Neural cell (in vitro differentiated cells): Measurements from ENCODE around the gene LRCH1. TPM values are rescaled to one million over a fixed set of nuclear protein-coding genes. Genes with fewer than 3 reads are reported as not detected.

Experiments used
- H2AFZ ChIP-seq: fragments of 200-600, 300-800 bp; sonication (generic), shearing (Covaris generic); 2 replicates; pipeline ENCODE4 v1.6.0; 2014; ENCODE audit warnings: low read depth, mild to moderate bottlenecking, antibody characterized with exemption, low read length, moderate library complexity
- H3F3A ChIP-seq: fragments of 200-600 bp; shearing (Covaris generic); 2 replicates; pipeline ENCODE4 v1.6.1; 2016; ENCODE audit warnings: mild to moderate bottlenecking, moderate library complexity, mixed read lengths, antibody characterized with exemption, low read length; ENCODE audit not compliant: insufficient read depth, poor library complexity, severe bottlenecking
- H3K27ac ChIP-seq: fragments of 200-600, 300-800 bp; sonication (generic), shearing (Covaris generic); 2 replicates; pipeline ENCODE4 v1.5.1; 2014; ENCODE audit warnings: mild to moderate bottlenecking, low read length, moderate library complexity
- H3K27me3 ChIP-seq: fragments of 300-800, 200-600 bp; sonication (generic), shearing (Covaris generic); 2 replicates; pipeline ENCODE4 v1.6.0; 2014; ENCODE audit warnings: mild to moderate bottlenecking, low read depth, low read length, moderate library complexity; ENCODE audit not compliant: insufficient read depth
- H3K36me3 ChIP-seq: fragments of 300-800, 200-600 bp; sonication (generic), shearing (Covaris generic); 2 replicates; pipeline ENCODE4 v1.5.1; 2014; ENCODE audit warnings: mild to moderate bottlenecking, antibody characterized with exemption, low read length, moderate library complexity; ENCODE audit not compliant: insufficient read depth
- H3K4me2 ChIP-seq: fragments of 300-800, 200-600 bp; sonication (generic), shearing (Covaris generic); 2 replicates; pipeline ENCODE4 v1.6.0; 2014; ENCODE audit warnings: mild to moderate bottlenecking, low read length
- H3K4me3 ChIP-seq: fragments of 300-800, 200-600 bp; sonication (generic), shearing (Covaris generic); 2 replicates; pipeline ENCODE4 v1.5.1; 2014; ENCODE audit warnings: mild to moderate bottlenecking, low read length, moderate library complexity
- H3K79me2 ChIP-seq: fragments of 200-600 bp; shearing (Covaris generic); replicated peaks from 2 replicates; pipeline ENCODE4 v1.6.0; 2014; ENCODE audit warnings: mild to moderate bottlenecking, low read length, moderate library complexity; ENCODE audit not compliant: insufficient read depth
- H3K9ac ChIP-seq: fragments of 300-800, 200-600 bp; sonication (generic), shearing (Covaris generic); 2 replicates; pipeline ENCODE4 v1.6.1; 2016; ENCODE audit warnings: mild to moderate bottlenecking, low read length, mixed read lengths
- H3K9me2 ChIP-seq: fragments of 200-600 bp; shearing (Covaris generic); 2 replicates; pipeline ENCODE4 v1.6.1; 2016; ENCODE audit warnings: mild to moderate bottlenecking, low read length, mixed read lengths; ENCODE audit not compliant: insufficient read depth
- H3K9me3 ChIP-seq: fragments of 200-600, 300-800 bp; sonication (generic), shearing (Covaris generic); 2 replicates; pipeline ENCODE4 v1.6.1; 2016; ENCODE audit warnings: mild to moderate bottlenecking, mixed run types, low read length, moderate library complexity, mixed read lengths
- H4K20me1 ChIP-seq: fragments of 200-600 bp; shearing (Covaris generic); 2 replicates; pipeline ENCODE4 v1.6.1; 2016; ENCODE audit warnings: mild to moderate bottlenecking, mixed run types; ENCODE audit not compliant: insufficient read depth
- CTCF ChIP-seq: fragments of 450-650 bp; IDR thresholded peaks from 2 replicates; pipeline ENCODE4 v1.5.1; 2014; ENCODE audit warnings: antibody characterized with exemption, mild to moderate bottlenecking, moderate library complexity; ENCODE audit not compliant: poor library complexity, severe bottlenecking
- EP300 ChIP-seq: fragments of 450-650 bp; conservative IDR thresholded peaks from 2 replicates; pipeline ENCODE4 v1.6.1; 2014; ENCODE audit warnings: antibody characterized with exemption, mild to moderate bottlenecking, moderate library complexity; ENCODE audit not compliant: poor library complexity, severe bottlenecking
- EZH2 ChIP-seq: fragments of 200-600, 300-800 bp; shearing (Covaris generic), sonication (generic); IDR thresholded peaks from 2 replicates; pipeline ENCODE4 v1.6.1; 2014; ENCODE audit warnings: antibody characterized with exemption, low read length, borderline replicate concordance, mild to moderate bottlenecking; ENCODE audit not compliant: insufficient read depth, poor library complexity, severe bottlenecking
- MXI1 ChIP-seq: fragments of 450-650 bp; conservative IDR thresholded peaks from 2 replicates; pipeline ENCODE4 v1.6.1; 2014; ENCODE audit warnings: antibody characterized with exemption, mild to moderate bottlenecking; ENCODE audit not compliant: poor library complexity, severe bottlenecking
- POLR2AphosphoS5 ChIP-seq: IDR thresholded peaks from 2 replicates; pipeline ENCODE4 v1.6.1; 2012
- RAD21 ChIP-seq: fragments of 450-650 bp; conservative IDR thresholded peaks from 2 replicates; pipeline ENCODE4 v1.6.1; 2014; ENCODE audit warnings: antibody characterized with exemption, mild to moderate bottlenecking, moderate library complexity
- REST ChIP-seq: IDR thresholded peaks from 2 replicates; pipeline ENCODE4 v1.6.1; 2012; ENCODE audit warnings: borderline replicate concordance
- SMC3 ChIP-seq: fragments of 450-650 bp; conservative IDR thresholded peaks from 2 replicates; pipeline ENCODE4 v1.6.1; 2014; ENCODE audit warnings: antibody characterized with exemption, mild to moderate bottlenecking, moderate library complexity; ENCODE audit not compliant: poor library complexity
- TAF1 ChIP-seq: IDR thresholded peaks from 2 replicates; pipeline ENCODE4 v1.6.1; 2012; ENCODE audit warnings: low read depth
- polyA plus RNA-seq: library from polyadenylated mRNA; depleted of rRNA; stranded (reverse); fragments of >200 nt; gene quantifications from 2 replicates; pipeline ENCODE4 v1.2.3, GENCODE V29; 2014

LRCH1 gene
- polyA plus RNA-seq, 1 donor from 2014 or later: 15.4 TPM

- Histone ChIP-seq H3K36me3 (no peaks in the 10 kb centered on the region), H2AFZ (no peak overlapping the region), H4K20me1 (no peaks in the 10 kb centered on the region), H3K4me3 (no peak overlapping the region), H3K79me2 (peaks cover 17% of the 10 kb centered on the region), H3K27ac (no peak overlapping the region), H3K9ac (no peak overlapping the region), H3K9me3 (no peaks in the 10 kb centered on the region), H3K9me2 (no peaks in the 10 kb centered on the region), H3K4me2 (no peak overlapping the region), H3K27me3 (no peaks in the 10 kb centered on the region), H3F3A (peaks cover 2% of the 10 kb centered on the region)
- TF ChIP-seq POLR2AphosphoS5 (no peak), REST (no peak), TAF1 (no peak), RAD21 (no peak), MXI1 (no peak), CTCF (no peak), EP300 (no peak), EZH2 (no peak), SMC3 (no peak)
Measured at GRCh38 chr13:46571909-46572595, 19.1 kb downstream of the LRCH1 start.

- Histone ChIP-seq H4K20me1 (no peaks in the 10 kb centered on the region), H3K27me3 (no peaks in the 10 kb centered on the region), H3K9me3 (no peaks in the 10 kb centered on the region), H3K79me2 (peaks cover 17% of the 10 kb centered on the region), H3K36me3 (no peaks in the 10 kb centered on the region), H2AFZ (no peak overlapping the region), H3K27ac (no peak overlapping the region), H3K4me3 (no peak overlapping the region), H3K9me2 (no peaks in the 10 kb centered on the region), H3K9ac (no peak overlapping the region), H3F3A (no peaks in the 10 kb centered on the region), H3K4me2 (no peak overlapping the region)
- TF ChIP-seq REST (no peak), RAD21 (no peak), MXI1 (no peak), TAF1 (no peak), SMC3 (no peak), CTCF (no peak), EZH2 (no peak), POLR2AphosphoS5 (no peak), EP300 (no peak)
Measured at GRCh38 chr13:46572752-46573431, 19.9 kb downstream of the LRCH1 start.
